Left renal pelvis (tissue), 4 donors: Measurements from ENCODE around the gene SNX14. TPM values are rescaled to one million over a fixed set of nuclear protein-coding genes. Genes with fewer than 3 reads are reported as not detected.

ENCODE experiments used
- DNase-seq, 4 donors: peaks; one replicate each; pipeline ENCODE4 v3.0.0-alpha.2; 2013; ENCODE audit warnings: low read depth in 4 of 4, low spot score in 3 of 4
- polyA plus RNA-seq, 4 donors: library from polyadenylated mRNA; unstranded; fragments of 120-200 nt; gene quantifications; one replicate each; pipeline ENCODE4 v1.2.1, GENCODE V29; 2013; ENCODE audit not compliant: insufficient read length in 4 of 4

SNX14 gene
- polyA plus RNA-seq, 4 donors, result 67.7 to 140 (median 132) TPM

GRCh38 chr6:85469276-85470022 lies 124.2 kb downstream of the SNX14 start:
- no peak for DNase-seq

GRCh38 chr6:85468326-85468725 lies 125.3 kb downstream of the SNX14 start:
- no peak for DNase-seq

- DNase-seq, result no peak
Observed at GRCh38 chr6:85465762-85466161, 127.9 kb downstream of the SNX14 start.

- no peak for DNase-seq
Observed at GRCh38 chr6:85464722-85465150, 128.9 kb downstream of the SNX14 start.

GRCh38 chr6:85464260-85464644 lies 129.4 kb downstream of the SNX14 start:
- no peak for DNase-seq

GRCh38 chr6:85463621-85464259 lies 129.9 kb downstream of the SNX14 start:
- no peak for DNase-seq

- no peak for DNase-seq
Observed at GRCh38 chr6:85462673-85463072, 131.0 kb downstream of the SNX14 start.

- DNase-seq, result no peak
Observed at GRCh38 chr6:85461798-85462170, 131.9 kb downstream of the SNX14 start.

GRCh38 chr6:85460921-85461797 lies 132.5 kb downstream of the SNX14 start:
- no peak for DNase-seq

- DNase-seq, result no peak
Observed at GRCh38 chr6:85460154-85460920, 133.3 kb downstream of the SNX14 start.

GRCh38 chr6:85459224-85459901 lies 134.3 kb downstream of the SNX14 start:
- DNase-seq, result no peak

- no peak for DNase-seq
Observed at GRCh38 chr6:85458782-85459181, 134.9 kb downstream of the SNX14 start.

GRCh38 chr6:85458184-85458583 lies 135.5 kb downstream of the SNX14 start:
- no peak for DNase-seq

GRCh38 chr6:85456782-85457181 lies 136.9 kb downstream of the SNX14 start:
- DNase-seq, result no peak

Other genes with a start within 250 kb of the SNX14 start
- 10 to 100 TPM in 1 of 4 donors, 1 to 10 TPM in 3; 3.9 to 23.7 (median 4.6) TPM for gene NT5E, start 143.8 kb downstream of the SNX14 start, polyA plus RNA-seq
- gene SYNCRIP, start 49.0 kb upstream of the SNX14 start, polyA plus RNA-seq, result 100 to 1,000 TPM; 160 to 218 (median 182) TPM